Measurements from ENCODE around the gene CORO1C. TPM values are rescaled to one million over a fixed set of nuclear protein-coding genes. Genes with fewer than 3 reads are reported as not detected.

The CORO1C gene
- total and polyA plus RNA-seq, 9 of the 15 experiments (the other 6 are each of a cell fraction or from before 2014, with no cell fraction given): 55.2 to 280 (median 150) TPM

GRCh38 chr12:108605000-108605689 is 126.2 kb downstream of the CORO1C start (continued):
- TF ChIP-seq FOSL1 (tag; conservative IDR thresholded peaks at IDR 0.05) (peak; percentile 57), ZBTB7A (IDR thresholded peaks at IDR 0.05; ENCODE audit: borderline replicate concordance, control insufficient read depth, low read depth, low read length) (peak; percentile 91), ZNF766 (CRISPR knock-in tag; conservative IDR thresholded peaks at IDR 0.05) (no peak), JUN (IDR thresholded peaks at IDR 0.05; ENCODE audit: borderline replicate concordance, low read depth, low read length) (no peak; the same call in 1 of the 2 replicates), JUN (CRISPR knock-in tag; IDR thresholded peaks at IDR 0.05; ENCODE audit: borderline replicate concordance) (peak; percentile 34; the same call in 1 of the 2 replicates), ZNF431 (CRISPR knock-in tag; IDR thresholded peaks at IDR 0.05) (0 out of 2 replicates have a peak, but pooled peaks have one; percentile 17)

DNA sequence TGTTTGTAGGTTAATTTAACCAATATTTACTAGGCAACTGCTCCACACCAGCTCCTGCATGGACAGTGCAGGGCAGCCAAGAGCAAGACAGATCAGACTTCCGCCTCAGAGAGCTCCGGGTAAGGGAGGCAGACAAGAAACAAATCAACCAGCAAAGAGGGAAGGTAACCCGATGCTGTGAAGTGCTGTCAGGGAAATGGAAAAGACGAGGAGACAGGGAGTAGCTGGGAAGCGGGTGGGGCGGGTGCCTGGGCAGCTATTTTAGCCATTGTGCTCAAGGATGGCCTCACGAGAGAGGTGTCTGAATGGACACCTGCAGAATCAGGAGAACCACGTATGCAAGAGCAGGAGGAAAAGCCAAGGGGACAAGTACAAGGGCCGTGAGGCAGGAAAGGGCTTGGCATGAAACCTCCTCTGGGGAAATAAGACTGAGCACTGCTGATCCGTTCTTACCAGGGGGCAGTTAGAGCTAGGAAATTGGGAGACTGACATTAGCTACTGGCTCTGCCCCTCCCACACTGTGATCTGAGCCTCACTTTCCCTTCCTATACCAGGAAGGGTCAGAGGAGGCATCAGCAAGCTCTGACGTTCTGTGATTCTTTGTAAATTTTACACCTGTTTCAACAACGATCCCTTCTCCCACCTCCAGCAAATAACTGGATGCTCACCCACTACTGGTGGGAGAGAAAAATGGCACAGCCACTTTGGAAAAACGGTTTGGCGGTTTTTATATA is 126.9 kb downstream of the CORO1C start:
- H3K36me3 ChIP-seq (ENCODE audit: control insufficient read depth, insufficient read depth, low read length): no peaks in the 10 kb centered on the region
- ChIA-PET POLR2A (interaction anchor here (0.7 to 1.0 kb wide), 4 partner anchors 8 to 24 kb away, joined by 3 to 5 read pairs (median 3); no protein-coding TSS in a partner anchor), CTCF (ENCODE audit: low intra/inter-chr PET ratio) (no interaction called here)
- intact Hi-C loops (cut with micrococcal nuclease) (no loop called here), in situ Hi-C loops (cut with MboI) (no loop called here)
- DNase-seq (ENCODE audit: extremely low read depth in 1 of 4, low spot score in 3 of 4): no peak
- peaks cover 3% of the 10 kb centered on the region; the same call in 1 of the 2 replicates for H4K20me1 ChIP-seq (replicated peaks; ENCODE audit: control insufficient read depth, insufficient read depth, low read length)
- 13% methylated on average over 14 of the region's 14 CpGs for WGBS (ENCODE audit: insufficient coverage, low coverage, missing lambda C conversion rate)
- H3K4me3 ChIP-seq: no peak overlapping the region
- H3K9me1 ChIP-seq (ENCODE audit: control insufficient read depth, insufficient read depth, low read length): peaks cover 3% of the 10 kb centered on the region
- ATAC-seq: peak; percentile 18; the same call in 1 of the 3 replicates
- no peak overlapping the region for H3K27ac ChIP-seq (ENCODE audit: extremely low read depth, low read depth, low read length)
- H3K9me3 ChIP-seq (replicated peaks; ENCODE audit: control insufficient read depth, insufficient read depth, low read depth, low read length): no peaks in the 10 kb centered on the region
- no peak overlapping the region for H3K4me2 ChIP-seq (ENCODE audit: insufficient read depth, low read length)
- H3K79me2 ChIP-seq (ENCODE audit: control insufficient read depth, insufficient read depth, low read length): no peaks in the 10 kb centered on the region
- no peak for FAIRE-seq
- BruUV-seq (replicated peaks): no TSS peak
- no peaks in the 10 kb centered on the region for H3K27me3 ChIP-seq (ENCODE audit: control insufficient read depth in 2 of 2, insufficient read depth in 2 of 2, low read length in 2 of 2)
- H3K4me1 ChIP-seq (replicated peaks in 1 of 2; ENCODE audit: control insufficient read depth in 2 of 2, insufficient read depth in 2 of 2, low read length in 2 of 2): peaks cover 0 to 6% of the 10 kb centered on the region in 2 experiments; a peak in 3 of 5 replicates
- peak overlapping the region; percentile 18; the same call in 1 of the 2 replicates for H2AFZ ChIP-seq (ENCODE audit: low read depth, low read length)
- peak overlapping the region in 1 of 2 experiments; percentile 17; a peak in 1 of 4 replicates for H3K9ac ChIP-seq (ENCODE audit: insufficient read depth in 1 of 2, low read depth in 2 of 2, low read length in 2 of 2)
- no peak for TF ChIP-seq PYGO2 (tag; IDR thresholded peaks at IDR 0.05)
- TF ChIP-seq, protein P1, sequence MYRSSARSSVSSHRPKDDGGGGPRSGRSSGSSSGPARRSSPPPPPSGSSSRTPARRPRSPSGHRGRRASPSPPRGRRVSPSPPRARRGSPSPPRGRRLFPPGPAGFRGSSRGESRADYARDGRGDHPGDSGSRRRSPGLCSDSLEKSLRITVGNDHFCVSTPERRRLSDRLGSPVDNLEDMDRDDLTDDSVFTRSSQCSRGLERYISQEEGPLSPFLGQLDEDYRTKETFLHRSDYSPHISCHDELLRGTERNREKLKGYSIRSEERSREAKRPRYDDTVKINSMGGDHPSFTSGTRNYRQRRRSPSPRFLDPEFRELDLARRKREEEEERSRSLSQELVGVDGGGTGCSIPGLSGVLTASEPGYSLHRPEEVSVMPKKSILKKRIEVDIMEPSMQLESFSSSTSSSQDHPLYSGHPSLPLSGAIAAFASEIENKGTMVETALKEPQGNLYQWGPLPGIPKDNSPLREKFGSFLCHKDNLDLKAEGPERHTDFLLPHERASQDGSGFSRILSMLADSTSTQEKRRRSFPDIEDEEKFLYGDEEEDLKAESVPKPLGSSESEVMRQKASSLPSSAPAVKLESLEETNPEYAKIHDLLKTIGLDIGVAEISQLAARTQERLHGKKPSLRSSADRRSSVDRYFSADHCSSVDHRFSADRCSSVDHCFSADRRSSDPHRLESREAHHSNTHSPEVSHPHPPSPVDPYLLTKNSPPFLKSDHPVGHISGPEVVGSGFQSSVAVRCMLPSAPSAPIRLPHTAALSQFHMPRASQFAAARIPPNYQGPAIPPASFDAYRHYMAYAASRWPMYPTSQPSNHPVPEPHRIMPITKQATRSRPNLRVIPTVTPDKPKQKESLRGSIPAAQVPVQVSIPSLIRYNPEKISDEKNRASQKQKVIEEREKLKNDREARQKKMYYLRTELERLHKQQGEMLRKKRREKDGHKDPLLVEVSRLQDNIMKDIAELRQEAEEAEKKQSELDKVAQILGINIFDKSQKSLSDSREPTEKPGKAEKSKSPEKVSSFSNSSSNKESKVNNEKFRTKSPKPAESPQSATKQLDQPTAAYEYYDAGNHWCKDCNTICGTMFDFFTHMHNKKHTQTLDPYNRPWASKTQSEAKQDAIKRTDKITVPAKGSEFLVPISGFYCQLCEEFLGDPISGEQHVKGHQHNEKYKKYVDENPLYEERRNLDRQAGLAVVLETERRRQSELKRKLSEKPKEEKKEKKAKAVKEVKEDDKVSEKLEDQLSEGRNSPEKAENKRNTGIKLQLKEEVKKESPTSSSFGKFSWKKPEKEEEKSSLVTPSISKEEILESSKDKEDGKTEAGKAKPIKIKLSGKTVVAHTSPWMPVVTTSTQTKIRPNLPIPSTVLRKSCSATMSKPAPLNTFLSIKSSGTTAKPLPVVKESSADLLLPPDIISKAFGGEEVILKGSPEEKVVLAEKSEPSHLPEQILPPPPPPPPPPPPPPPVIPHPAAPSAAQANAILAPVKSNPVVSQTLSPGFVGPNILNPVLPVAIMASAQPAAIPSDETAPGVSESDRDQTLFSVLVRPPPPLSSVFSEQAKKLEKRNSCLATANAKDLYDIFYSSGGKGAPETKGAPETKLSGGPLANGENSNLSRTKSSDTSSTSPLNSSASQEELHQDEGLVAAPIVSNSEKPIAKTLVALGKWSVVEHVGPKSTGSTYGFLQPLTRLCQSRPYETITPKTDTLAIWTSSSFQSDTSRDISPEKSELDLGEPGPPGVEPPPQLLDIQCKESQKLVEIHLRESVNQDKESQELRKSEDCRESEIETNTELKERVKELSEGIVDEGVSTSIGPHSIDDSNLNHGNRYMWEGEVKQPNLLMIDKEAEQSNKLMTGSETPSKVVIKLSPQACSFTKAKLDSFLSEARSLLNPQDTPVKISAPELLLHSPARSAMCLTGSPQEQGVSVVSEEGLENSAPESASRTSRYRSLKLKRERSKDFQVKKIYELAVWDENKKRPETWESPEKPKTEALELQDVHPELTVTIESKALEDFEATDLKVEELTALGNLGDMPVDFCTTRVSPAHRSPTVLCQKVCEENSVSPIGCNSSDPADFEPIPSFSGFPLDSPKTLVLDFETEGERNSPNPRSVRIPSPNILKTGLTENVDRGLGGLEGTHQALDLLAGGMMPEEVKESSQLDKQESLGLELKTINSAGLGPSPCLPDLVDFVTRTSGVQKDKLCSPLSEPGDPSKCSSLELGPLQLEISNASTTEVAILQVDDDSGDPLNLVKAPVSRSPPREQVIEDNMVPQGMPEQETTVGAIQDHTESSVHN (IDR thresholded peaks at IDR 0.05; ENCODE audit: borderline replicate concordance in 1 of 2, low read depth in 1 of 2): no peak
